ENCODE data around the gene SETBP1.

- TF ChIP-seq ZNF274 (IDR thresholded peaks at IDR 0.05; ENCODE audit: low read depth, low read length) (no peak), SUZ12 (IDR thresholded peaks at IDR 0.05; ENCODE audit: extremely low read depth, insufficient read depth, insufficient read length) (no peak), YY1 (IDR thresholded peaks at IDR 0.05; ENCODE audit: insufficient read depth, insufficient read length) (no peak)
Observed at GRCh38 chr18:44685296-44685695, 4.6 kb downstream of the SETBP1 start.
